ENCODE data around the gene PLA2G4A.

GRCh38 chr1:186985889-186986491, 157.2 kb downstream of the PLA2G4A start:
- no peak for TF ChIP-seq POLR2A (IDR thresholded peaks at IDR 0.05)
- TF ChIP-seq, protein P1, sequence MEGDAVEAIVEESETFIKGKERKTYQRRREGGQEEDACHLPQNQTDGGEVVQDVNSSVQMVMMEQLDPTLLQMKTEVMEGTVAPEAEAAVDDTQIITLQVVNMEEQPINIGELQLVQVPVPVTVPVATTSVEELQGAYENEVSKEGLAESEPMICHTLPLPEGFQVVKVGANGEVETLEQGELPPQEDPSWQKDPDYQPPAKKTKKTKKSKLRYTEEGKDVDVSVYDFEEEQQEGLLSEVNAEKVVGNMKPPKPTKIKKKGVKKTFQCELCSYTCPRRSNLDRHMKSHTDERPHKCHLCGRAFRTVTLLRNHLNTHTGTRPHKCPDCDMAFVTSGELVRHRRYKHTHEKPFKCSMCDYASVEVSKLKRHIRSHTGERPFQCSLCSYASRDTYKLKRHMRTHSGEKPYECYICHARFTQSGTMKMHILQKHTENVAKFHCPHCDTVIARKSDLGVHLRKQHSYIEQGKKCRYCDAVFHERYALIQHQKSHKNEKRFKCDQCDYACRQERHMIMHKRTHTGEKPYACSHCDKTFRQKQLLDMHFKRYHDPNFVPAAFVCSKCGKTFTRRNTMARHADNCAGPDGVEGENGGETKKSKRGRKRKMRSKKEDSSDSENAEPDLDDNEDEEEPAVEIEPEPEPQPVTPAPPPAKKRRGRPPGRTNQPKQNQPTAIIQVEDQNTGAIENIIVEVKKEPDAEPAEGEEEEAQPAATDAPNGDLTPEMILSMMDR (IDR thresholded peaks at IDR 0.05) = peak; percentile 18 to 70 (median 57)
